NB4 (cell line): ENCODE results near the gene EXOSC6.
"Not testable (repeated sequence)": the region's sequence is repeated elsewhere in the genome, so short reads cannot be mapped to it uniquely, and the experiment has no call there.

ENCODE experiments used
- MYC ChIP-seq: IDR thresholded peaks from 2 replicates; pipeline ENCODE4 v1.6.1; 2011; ENCODE audit warnings: low read depth, low read length
- TF ChIP-seq, protein P1 (sequence below): IDR thresholded peaks from one replicate; pipeline ENCODE4 v1.5.1; 2012; ENCODE audit warnings: low read depth, low read length

DNA sequence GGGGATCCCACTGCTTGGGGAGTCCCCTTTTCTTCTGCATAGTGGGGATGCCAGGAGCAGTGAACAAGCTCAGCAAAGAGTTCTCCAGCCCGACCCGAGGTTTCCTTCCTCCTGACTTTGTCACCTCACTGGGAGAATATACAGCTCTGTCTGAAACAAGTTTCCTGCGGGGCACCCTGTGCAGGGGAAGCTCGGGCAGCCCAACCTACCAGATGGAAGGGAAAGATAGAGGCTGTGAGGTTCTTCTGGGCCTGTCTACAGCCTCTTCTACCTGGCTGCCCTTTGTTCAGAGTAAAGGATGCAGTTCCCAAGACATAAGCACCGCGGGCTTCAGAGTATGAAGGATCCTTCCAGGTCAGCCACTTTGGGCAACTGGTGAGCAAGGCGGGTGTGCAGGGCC lies 54.1 kb downstream of the EXOSC6 start:
- TF ChIP-seq, protein P1, sequence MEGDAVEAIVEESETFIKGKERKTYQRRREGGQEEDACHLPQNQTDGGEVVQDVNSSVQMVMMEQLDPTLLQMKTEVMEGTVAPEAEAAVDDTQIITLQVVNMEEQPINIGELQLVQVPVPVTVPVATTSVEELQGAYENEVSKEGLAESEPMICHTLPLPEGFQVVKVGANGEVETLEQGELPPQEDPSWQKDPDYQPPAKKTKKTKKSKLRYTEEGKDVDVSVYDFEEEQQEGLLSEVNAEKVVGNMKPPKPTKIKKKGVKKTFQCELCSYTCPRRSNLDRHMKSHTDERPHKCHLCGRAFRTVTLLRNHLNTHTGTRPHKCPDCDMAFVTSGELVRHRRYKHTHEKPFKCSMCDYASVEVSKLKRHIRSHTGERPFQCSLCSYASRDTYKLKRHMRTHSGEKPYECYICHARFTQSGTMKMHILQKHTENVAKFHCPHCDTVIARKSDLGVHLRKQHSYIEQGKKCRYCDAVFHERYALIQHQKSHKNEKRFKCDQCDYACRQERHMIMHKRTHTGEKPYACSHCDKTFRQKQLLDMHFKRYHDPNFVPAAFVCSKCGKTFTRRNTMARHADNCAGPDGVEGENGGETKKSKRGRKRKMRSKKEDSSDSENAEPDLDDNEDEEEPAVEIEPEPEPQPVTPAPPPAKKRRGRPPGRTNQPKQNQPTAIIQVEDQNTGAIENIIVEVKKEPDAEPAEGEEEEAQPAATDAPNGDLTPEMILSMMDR = not testable (repeated sequence)
- TF ChIP-seq MYC = not testable (repeated sequence)
